Mesenchymal stem cell (in vitro differentiated cells and primary cell): ENCODE measurements around the gene TNFAIP2.

Source experiments
- DNase-seq: peaks from one replicate; pipeline ENCODE4 v3.0.0-alpha.2; 2013
- H2AFZ ChIP-seq: one replicate; pipeline ENCODE4 v1.6.1; 2013; ENCODE audit warnings: low read depth, mild to moderate bottlenecking, control low read depth, inconsistent platforms, low read length, moderate library complexity
- H2AK5ac ChIP-seq: 2 replicates; pipeline ENCODE4 v1.6.1; 2013; ENCODE audit warnings: low read length, moderate library complexity, mild to moderate bottlenecking, inconsistent platforms; ENCODE audit not compliant: severe bottlenecking
- H2BK120ac ChIP-seq: one replicate; pipeline ENCODE4 v1.6.1; 2013; ENCODE audit warnings: low read depth, mild to moderate bottlenecking, inconsistent platforms, low read length, moderate library complexity
- H2BK12ac ChIP-seq, 2 experiments: one replicate each; pipeline ENCODE4 v1.6.1; 2013; ENCODE audit warnings: inconsistent platforms in 2 of 2, low read length in 2 of 2, mild to moderate bottlenecking in 2 of 2, moderate library complexity in 2 of 2, control low read depth in 1 of 2
- H2BK15ac ChIP-seq: one replicate; pipeline ENCODE4 v1.6.1; 2013; ENCODE audit warnings: mild to moderate bottlenecking, low read depth, inconsistent platforms; ENCODE audit not compliant: poor library complexity, severe bottlenecking
- H2BK5ac ChIP-seq: 2 replicates; pipeline ENCODE4 v1.6.1; 2013; ENCODE audit warnings: low read depth, mild to moderate bottlenecking, low read length, control low read depth, inconsistent platforms; ENCODE audit not compliant: poor library complexity, severe bottlenecking
- H3K14ac ChIP-seq, 2 experiments: one replicate each; pipeline ENCODE4 v1.6.1; 2013; ENCODE audit warnings: inconsistent platforms in 2 of 2, low read length in 2 of 2, control low read depth in 1 of 2, mild to moderate bottlenecking in 1 of 2, moderate library complexity in 1 of 2
- H3K18ac ChIP-seq, 2 experiments: one replicate each; pipeline ENCODE4 v1.6.1; 2013; ENCODE audit warnings: inconsistent platforms in 2 of 2, low read length in 2 of 2, control low read depth in 1 of 2, low read depth in 1 of 2, mild to moderate bottlenecking in 1 of 2
- H3K23ac ChIP-seq, 2 experiments: one replicate each; pipeline ENCODE4 v1.6.1; 2013; ENCODE audit warnings: inconsistent platforms in 2 of 2, low read length in 2 of 2, mild to moderate bottlenecking in 2 of 2, moderate library complexity in 2 of 2, control low read depth in 1 of 2
- H3K27ac ChIP-seq: 2 replicates; pipeline ENCODE4 v1.5.1; 2013; ENCODE audit warnings: mild to moderate bottlenecking, moderate library complexity, low read length, control low read depth, inconsistent platforms; ENCODE audit not compliant: poor library complexity, severe bottlenecking
- H3K27me3 ChIP-seq, 2 experiments: 2 replicates each; pipeline versions ENCODE4 v1.6.1 to v1.7.0; 2013; ENCODE audit warnings: low read length in 2 of 2, mild to moderate bottlenecking in 2 of 2, moderate library complexity in 2 of 2, control low read depth in 1 of 2, inconsistent platforms in 1 of 2; ENCODE audit not compliant: control insufficient read depth in 1 of 2, insufficient read depth in 1 of 2
- H3K36me3 ChIP-seq, 2 experiments: 2 replicates each; pipeline versions ENCODE4 v1.6.1 to v1.7.0; 2013; ENCODE audit warnings: low read length in 2 of 2, control low read depth in 1 of 2, inconsistent platforms in 1 of 2, low read depth in 1 of 2, mild to moderate bottlenecking in 1 of 2; ENCODE audit not compliant: insufficient read depth in 2 of 2, control insufficient read depth in 1 of 2
- H3K4ac ChIP-seq, 2 experiments: one replicate each; pipeline ENCODE4 v1.6.1; 2013; ENCODE audit warnings: inconsistent platforms in 2 of 2, low read length in 2 of 2, mild to moderate bottlenecking in 2 of 2, moderate library complexity in 2 of 2, control low read depth in 1 of 2, low read depth in 1 of 2
- H3K4me1 ChIP-seq: 2 replicates; pipeline ENCODE4 v1.6.1; 2013; ENCODE audit warnings: low read depth, low read length, control low read depth; ENCODE audit not compliant: control insufficient read depth, insufficient read depth
- H3K4me2 ChIP-seq: 2 replicates; pipeline ENCODE4 v1.6.1; 2013; ENCODE audit warnings: low read length, mild to moderate bottlenecking, inconsistent platforms; ENCODE audit not compliant: poor library complexity, severe bottlenecking
- H3K4me3 ChIP-seq, 2 experiments: 2 replicates each; pipeline versions ENCODE4 v1.5.1 to v1.7.0; 2013; ENCODE audit warnings: low read length in 2 of 2, mild to moderate bottlenecking in 2 of 2, control low read depth in 1 of 2, low read depth in 1 of 2; ENCODE audit not compliant: insufficient read depth in 1 of 2
- H3K79me1 ChIP-seq: replicated peaks from 2 replicates; pipeline ENCODE4 v1.6.1; 2013; ENCODE audit warnings: mild to moderate bottlenecking, control low read depth, low read length, inconsistent platforms; ENCODE audit not compliant: poor library complexity, severe bottlenecking
- H3K9ac ChIP-seq: 2 replicates; pipeline ENCODE4 v1.7.0; 2013; ENCODE audit warnings: mild to moderate bottlenecking, low read length, moderate library complexity
- H3K9me3 ChIP-seq: 2 replicates; pipeline ENCODE4 v1.7.0; 2013; ENCODE audit warnings: mild to moderate bottlenecking, low read length; ENCODE audit not compliant: control insufficient read depth
- H4K8ac ChIP-seq: one replicate; pipeline ENCODE4 v1.6.1; 2013; ENCODE audit warnings: inconsistent platforms, mild to moderate bottlenecking, low read length, moderate library complexity
- H4K91ac ChIP-seq: one replicate; pipeline ENCODE4 v1.6.1; 2013; ENCODE audit warnings: mild to moderate bottlenecking, low read length, inconsistent platforms
- WGBS: methylation state at CpG from one replicate; pipeline ENCODE4 v1.1.7; 2013; ENCODE audit warnings: mixed read lengths; 5-methylcytosine and 5-hydroxymethylcytosine counted together

Gene TNFAIP2

DNA sequence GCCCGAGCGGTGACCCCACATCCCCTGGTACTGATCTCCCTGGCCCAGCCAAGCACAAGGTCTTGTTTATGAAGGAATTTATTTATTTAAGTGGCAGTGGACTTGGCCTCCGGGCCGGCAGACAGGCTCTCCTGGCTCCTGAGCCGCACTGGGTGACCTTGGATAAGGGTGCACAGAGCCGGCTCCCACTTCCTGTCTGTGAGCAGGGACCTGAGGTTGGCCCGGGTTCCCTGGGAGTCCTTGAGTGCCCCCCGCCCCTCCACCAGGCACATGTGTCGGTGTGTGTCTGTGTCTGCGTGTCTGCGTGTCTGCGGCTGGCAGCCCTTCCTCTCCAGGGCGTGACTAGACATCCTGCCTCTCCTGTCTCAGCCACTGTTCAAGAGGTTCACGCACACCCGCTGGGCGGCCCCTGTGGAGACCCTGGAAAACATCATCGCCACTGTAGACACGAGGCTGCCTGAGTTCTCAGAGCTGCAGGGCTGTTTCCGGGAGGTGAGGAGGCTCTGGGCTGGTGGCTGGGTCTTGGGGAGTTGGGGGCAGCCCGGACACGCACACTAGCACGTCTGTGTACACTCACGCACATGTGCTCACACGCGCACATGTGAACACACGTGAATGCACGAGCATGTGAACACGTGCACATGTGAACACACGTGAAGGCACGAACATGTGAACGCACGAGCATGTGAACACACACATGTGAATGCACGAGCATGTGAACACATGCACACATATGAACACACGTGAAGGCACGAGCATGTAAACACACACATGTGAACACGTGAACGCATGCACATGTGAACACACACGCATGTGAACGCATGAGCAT lies 9.3 kb downstream of the TNFAIP2 start:
- Histone ChIP-seq H3K4me1 (peaks cover 79% of the 10 kb centered on the region), H4K8ac (no peak overlapping the region), H2BK12ac (no peak overlapping the region), H3K4ac (no peak overlapping the region), H2AK5ac (peak overlapping the region; percentile 60), H4K91ac (no peak overlapping the region), H3K79me1 (peaks cover 10% of the 10 kb centered on the region), H3K27ac (peak overlapping the region; percentile 63), H3K27me3 (no peaks in the 10 kb centered on the region), H3K9me3 (no peaks in the 10 kb centered on the region), H3K4me3 (no peak overlapping the region), H2BK15ac (no peak overlapping the region), H3K9ac (no peak overlapping the region), H2BK120ac (no peak overlapping the region), H3K23ac (no peak overlapping the region), H2BK5ac (peak overlapping the region; percentile 15), H2AFZ (no peak overlapping the region), H3K36me3 (peaks cover 72 to 82% of the 10 kb centered on the region in 2 experiments), H3K4me2 (no peak overlapping the region), H3K14ac (no peak overlapping the region), H3K18ac (no peak overlapping the region)
- peak; percentile 46 for DNase-seq
- whole genome bisulfite sequencing: 85% methylated on average over 39 of the region's 39 CpGs

DNA sequence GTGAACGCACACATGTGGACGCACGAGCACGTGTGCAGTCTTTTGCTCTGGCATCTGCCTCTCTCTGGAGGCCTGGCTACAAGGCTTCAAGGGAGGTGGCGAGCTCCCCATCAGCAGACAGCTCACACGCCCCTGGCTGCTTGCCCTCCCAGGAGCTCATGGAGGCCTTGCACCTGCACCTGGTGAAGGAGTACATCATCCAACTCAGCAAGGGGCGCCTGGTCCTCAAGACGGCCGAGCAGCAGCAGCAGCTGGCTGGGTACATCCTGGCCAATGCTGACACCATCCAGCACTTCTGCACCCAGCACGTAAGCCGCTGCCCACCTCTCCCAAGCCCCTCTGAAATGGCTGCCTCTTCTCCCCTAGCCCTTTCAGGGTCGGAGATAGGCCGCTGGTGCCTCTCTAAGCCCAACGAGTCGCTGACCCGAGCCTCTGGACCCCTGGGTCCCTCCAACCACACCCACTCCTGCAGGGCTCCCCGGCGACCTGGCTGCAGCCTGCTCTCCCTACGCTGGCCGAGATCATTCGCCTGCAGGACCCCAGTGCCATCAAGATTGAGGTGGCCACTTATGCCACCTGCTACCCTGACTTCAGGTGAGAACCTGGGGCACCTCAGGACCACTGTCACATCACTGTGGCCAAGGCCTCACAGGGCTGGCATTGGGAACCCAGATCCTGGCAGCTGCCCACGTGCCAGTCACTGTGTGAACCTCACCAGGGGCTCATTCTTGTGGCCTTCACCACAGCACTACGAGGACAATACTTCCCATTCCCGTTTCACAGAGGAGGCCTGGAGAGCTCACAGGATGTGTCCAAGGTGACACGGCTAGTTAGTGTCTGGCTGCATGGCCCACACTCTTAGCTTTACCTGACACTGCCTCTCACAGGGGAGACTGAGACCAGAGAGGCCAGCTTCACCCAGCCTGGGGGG lies 10.2 kb downstream of the TNFAIP2 start:
- WGBS: 94% methylated on average over 25 of the region's 25 CpGs
- Histone ChIP-seq H3K9me3 (no peaks in the 10 kb centered on the region), H3K4ac (no peak overlapping the region), H3K14ac (no peak overlapping the region), H3K9ac (no peak overlapping the region), H2AK5ac (peak overlapping the region; percentile 54), H3K4me3 (no peak overlapping the region), H3K27ac (no peak overlapping the region), H3K18ac (no peak overlapping the region), H3K23ac (no peak overlapping the region), H3K4me2 (no peak overlapping the region), H3K36me3 (peaks cover 65 to 76% of the 10 kb centered on the region in 2 experiments), H4K91ac (no peak overlapping the region), H2AFZ (no peak overlapping the region), H2BK12ac (no peak overlapping the region), H2BK15ac (no peak overlapping the region), H3K4me1 (peaks cover 79% of the 10 kb centered on the region), H3K79me1 (peaks cover 8% of the 10 kb centered on the region), H2BK5ac (no peak overlapping the region), H3K27me3 (no peaks in the 10 kb centered on the region), H2BK120ac (no peak overlapping the region), H4K8ac (no peak overlapping the region)
- DNase-seq: no peak

DNA sequence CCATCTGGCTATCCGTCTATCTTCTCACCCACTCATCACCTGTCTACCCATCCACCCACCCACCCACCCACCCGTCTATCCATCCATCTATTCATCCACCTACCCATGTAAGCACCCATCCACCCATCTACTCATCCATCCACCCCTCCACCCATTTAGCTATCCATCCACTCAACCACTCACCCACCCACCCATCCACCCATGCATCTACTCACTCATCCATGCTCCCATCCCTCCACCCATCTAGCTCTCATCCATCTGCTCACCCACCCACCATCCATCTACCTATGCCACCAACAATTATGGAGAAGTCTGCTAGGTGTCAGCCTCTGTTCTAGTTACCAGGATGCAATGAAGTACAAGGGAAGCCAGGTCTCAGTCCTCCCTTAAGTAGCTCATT lies 11.1 kb downstream of the TNFAIP2 start:
- Histone ChIP-seq H3K27me3 (no peaks in the 10 kb centered on the region), H2BK120ac (no peak overlapping the region), H3K4ac (no peak overlapping the region), H2AK5ac (no peak overlapping the region), H2AFZ (no peak overlapping the region), H3K18ac (no peak overlapping the region), H3K9ac (no peak overlapping the region), H2BK15ac (no peak overlapping the region), H3K4me3 (no peak overlapping the region), H3K23ac (no peak overlapping the region), H2BK12ac (no peak overlapping the region), H2BK5ac (no peak overlapping the region), H4K91ac (no peak overlapping the region), H3K27ac (no peak overlapping the region), H4K8ac (no peak overlapping the region), H3K14ac (no peak overlapping the region), H3K9me3 (no peaks in the 10 kb centered on the region), H3K4me1 (peaks cover 79% of the 10 kb centered on the region), H3K4me2 (no peak overlapping the region), H3K79me1 (peaks cover 6% of the 10 kb centered on the region), H3K36me3 (peaks cover 60 to 70% of the 10 kb centered on the region in 2 experiments)
- DNase-seq: no peak
- 0% methylated on average over 1 of the region's 2 CpGs for WGBS

DNA sequence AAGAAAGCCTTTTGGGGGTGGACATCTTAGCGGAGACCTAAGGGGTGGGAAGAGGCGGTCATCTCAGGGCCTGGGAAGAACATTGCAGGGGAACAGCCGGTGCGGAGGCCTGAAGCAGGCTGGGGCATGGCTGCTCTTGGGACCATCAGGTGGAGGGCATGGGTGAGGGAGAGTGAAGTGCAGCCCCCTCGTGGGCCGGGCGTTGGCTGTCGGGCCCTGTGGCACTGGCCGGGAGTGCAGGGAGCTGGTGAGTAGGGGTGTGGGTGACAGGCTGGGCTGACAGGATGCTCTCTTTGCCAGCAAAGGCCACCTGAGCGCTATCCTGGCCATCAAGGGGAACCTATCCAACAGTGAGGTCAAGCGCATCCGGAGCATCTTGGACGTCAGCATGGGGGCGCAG lies 11.7 kb downstream of the TNFAIP2 start:
- DNase-seq: no peak
- Histone ChIP-seq H3K9me3 (no peaks in the 10 kb centered on the region), H3K4ac (no peak overlapping the region), H2BK15ac (no peak overlapping the region), H3K14ac (no peak overlapping the region), H3K4me1 (peaks cover 76% of the 10 kb centered on the region), H3K4me2 (no peak overlapping the region), H3K36me3 (peaks cover 55 to 65% of the 10 kb centered on the region in 2 experiments), H2BK12ac (no peak overlapping the region), H3K79me1 (peaks cover 6% of the 10 kb centered on the region), H4K8ac (no peak overlapping the region), H4K91ac (no peak overlapping the region), H3K9ac (no peak overlapping the region), H2AFZ (no peak overlapping the region), H3K23ac (no peak overlapping the region), H3K27me3 (no peaks in the 10 kb centered on the region), H3K4me3 (no peak overlapping the region), H2BK5ac (no peak overlapping the region), H2AK5ac (peak overlapping the region; percentile 21), H3K27ac (no peak overlapping the region), H2BK120ac (no peak overlapping the region), H3K18ac (no peak overlapping the region)
- 95% methylated on average over 14 of the region's 14 CpGs for WGBS
